Purkinje cell (primary cell): ENCODE measurements around the gene TANK. TPM values are rescaled to one million over a fixed set of nuclear protein-coding genes. Genes with fewer than 3 reads are reported as not detected.

Experiments used
- polyA plus RNA-seq: library from polyadenylated mRNA; unstranded; fragments of >200 nt; fragmentation: Nextera tagmentation; gene quantifications from 2 replicates; pipeline ENCODE4 v1.2.1, GENCODE V29; 2014

The TANK gene, protein sequence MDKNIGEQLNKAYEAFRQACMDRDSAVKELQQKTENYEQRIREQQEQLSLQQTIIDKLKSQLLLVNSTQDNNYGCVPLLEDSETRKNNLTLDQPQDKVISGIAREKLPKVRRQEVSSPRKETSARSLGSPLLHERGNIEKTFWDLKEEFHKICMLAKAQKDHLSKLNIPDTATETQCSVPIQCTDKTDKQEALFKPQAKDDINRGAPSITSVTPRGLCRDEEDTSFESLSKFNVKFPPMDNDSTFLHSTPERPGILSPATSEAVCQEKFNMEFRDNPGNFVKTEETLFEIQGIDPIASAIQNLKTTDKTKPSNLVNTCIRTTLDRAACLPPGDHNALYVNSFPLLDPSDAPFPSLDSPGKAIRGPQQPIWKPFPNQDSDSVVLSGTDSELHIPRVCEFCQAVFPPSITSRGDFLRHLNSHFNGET
- 145 and 147 TPM in 2 replicates for polyA plus RNA-seq

GRCh38 chr2:161160226-161161073 lies at the start of gene TANK:
TANK (plus strand) TSS chr2:161160428; CDS start chr2:161179663, 19,235 bp downstream.

Other genes starting within 250 kb of the TANK start
- 137 and 182 TPM in 2 replicates for gene PSMD14, start 148.0 kb downstream of the TANK start, polyA plus RNA-seq